Fibroblast of skin of abdomen (primary cell): ENCODE results near the gene TOR3A.

Experiments used
- DNase-seq: peaks from one replicate; pipeline ENCODE4 v3.0.0-alpha.2; 2013

TOR3A gene

GRCh38 chr1:179077396-179077795 lies 4.5 kb upstream of the TOR3A start:
- DNase-seq, result peak; percentile 20

DNA sequence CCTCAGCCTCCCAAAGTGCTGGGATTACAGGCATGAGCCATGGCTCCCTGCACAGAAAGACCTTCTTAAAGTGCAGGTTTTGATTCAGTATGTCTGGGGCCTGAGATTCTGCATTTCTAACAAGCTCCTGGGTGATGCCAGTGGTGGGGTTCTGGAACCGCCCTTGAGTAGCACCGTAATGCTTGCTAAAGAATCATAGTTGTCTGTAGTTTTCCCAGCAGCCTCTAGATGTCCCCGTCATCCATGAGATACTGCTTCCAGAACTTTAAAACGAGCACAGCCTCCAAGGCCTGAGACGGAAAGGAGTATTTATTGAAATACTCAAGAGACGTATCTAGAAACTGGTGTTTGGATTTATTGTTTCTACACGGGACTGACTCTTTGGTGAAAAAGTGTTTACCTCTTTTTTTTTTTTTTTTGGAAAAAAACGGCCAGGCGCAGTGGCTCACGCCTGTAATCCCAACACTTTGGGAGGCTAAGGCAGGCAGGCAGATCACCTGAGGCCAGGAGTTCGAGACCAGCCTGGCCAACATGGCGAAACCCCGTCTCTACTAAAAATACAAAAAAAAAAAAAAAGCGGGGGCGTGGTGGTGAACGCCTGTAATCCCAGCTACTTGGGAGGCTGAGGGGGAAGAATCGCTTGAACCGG lies 2.6 kb upstream of the TOR3A start:
- DNase-seq, result peak; percentile 76

GRCh38 chr1:179080866-179081686 lies 794 bp upstream of the TOR3A start:
- no peak for DNase-seq

- no peak for DNase-seq
These were observed 596 bp downstream of the TOR3A start for GRCh38 chr1:179082333-179082998.

- peak; percentile 31 for DNase-seq
These were observed 1.1 kb downstream of the TOR3A start for GRCh38 chr1:179082999-179083335.

- DNase-seq, result no peak
These were observed 1.7 kb downstream of the TOR3A start for GRCh38 chr1:179083533-179083932.

GRCh38 chr1:179087665-179088064 lies 5.8 kb downstream of the TOR3A start:
- DNase-seq, result peak; percentile 17

- no peak for DNase-seq
These were observed 8.1 kb downstream of the TOR3A start for GRCh38 chr1:179089827-179090482.

DNA sequence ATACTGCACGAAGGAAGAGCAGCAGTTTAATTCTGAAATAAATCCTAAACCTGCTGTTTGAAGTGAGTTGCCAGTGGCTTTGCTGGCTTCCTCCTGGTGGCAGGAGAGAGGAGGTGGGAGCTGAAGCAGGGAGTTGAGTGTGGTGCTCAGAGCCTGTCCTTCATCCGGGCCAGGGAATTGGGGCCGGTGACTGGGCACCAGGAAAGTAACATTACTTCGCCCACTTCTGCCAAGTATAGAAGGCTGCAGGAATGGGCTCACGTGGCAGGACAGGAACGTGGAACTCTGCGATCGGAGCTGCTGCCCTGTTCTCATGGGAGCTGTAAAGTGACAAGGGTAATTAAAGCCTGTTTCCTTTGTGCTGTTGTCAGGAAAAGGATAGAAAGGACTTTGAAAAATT lies 8.7 kb downstream of the TOR3A start:
- DNase-seq, result no peak

DNA sequence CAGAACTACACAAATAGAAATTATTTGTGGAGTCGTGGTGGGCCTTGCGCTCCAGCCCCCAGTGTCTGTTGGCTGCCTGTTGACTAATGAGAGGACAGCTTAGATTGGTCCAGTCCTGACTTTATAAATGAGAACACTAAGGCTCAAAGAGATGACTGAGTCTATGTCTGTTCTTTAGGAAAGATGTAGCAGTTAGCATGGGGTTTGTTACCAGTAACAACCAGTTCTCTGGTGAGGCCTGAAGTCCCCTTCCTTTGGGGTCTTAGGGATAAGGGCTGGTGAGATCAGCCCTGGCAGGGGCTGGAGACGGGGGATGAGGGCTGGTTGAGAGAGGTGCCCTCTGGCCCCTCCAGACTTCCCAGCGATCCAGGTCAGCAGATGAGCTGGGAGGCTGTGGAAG lies 9.1 kb downstream of the TOR3A start:
- DNase-seq, result no peak

- DNase-seq, result peak; percentile 45
These were observed 9.9 kb downstream of the TOR3A start for GRCh38 chr1:179091691-179092165.

DNA sequence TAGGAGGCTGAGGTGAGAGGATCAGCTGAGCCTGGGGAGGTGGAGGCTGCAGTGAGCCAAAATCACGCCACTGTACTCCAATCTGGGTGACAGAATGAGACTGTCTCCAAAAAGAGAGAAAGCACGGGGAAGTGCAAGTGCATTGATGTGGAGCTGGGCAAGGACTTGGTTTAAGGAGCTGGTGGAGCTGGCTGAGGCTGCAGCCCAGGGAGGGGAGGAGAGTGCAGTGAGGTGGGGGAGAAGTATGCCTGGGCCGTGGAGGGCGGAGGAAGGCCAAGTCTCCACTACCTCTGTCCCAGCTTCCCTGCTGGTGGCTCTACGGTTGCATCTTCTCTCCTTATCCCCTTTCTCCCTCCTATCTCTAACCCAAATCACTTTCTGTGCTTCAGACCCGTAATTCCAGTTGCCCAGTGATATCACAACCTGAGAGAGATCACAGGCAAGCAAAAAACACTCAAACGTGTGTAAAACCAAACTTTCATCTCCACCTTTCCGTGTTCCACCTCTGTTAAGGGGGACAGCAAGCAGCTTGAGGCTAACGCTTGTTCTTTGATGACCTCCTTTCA lies 11.1 kb downstream of the TOR3A start:
- no peak for DNase-seq

DNA sequence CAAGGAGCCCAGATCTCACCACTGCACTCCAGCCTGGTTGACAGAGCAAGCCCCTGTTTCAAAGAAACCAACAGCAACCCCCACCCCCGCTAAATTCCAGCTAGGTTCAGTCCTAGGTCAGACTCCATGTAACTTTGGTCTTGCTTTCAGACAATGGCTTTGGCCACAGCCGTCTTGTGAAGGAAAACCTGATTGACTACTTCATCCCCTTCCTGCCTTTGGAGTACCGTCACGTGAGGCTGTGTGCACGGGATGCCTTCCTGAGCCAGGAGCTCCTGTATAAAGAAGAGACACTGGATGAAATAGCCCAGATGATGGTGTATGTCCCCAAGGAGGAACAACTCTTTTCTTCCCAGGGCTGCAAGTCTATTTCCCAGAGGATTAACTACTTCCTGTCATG lies 12.9 kb downstream of the TOR3A start:
- DNase-seq, result no peak

DNA sequence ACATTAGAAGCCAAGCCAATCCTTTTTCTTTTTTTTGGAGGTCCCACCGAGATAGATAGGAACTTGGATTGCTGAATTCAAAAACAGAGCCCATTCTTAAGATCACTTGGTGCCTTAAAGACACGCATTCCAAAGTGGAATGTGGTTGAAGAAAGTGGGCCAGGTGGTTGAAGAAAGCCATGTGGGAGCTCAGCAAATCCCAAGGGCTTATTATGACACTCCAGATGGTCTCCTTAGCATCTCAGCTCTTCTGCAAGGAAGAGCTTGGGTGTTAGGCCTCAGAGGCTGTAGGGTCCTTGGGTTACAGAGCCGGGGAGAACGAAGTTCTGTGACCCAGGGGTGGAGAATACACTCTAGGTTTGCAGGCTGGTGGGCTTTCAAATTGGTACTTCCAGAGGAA lies 13.5 kb downstream of the TOR3A start:
- peak; percentile 12 for DNase-seq

GRCh38 chr1:179095924-179096323 lies 14.1 kb downstream of the TOR3A start:
- DNase-seq, result no peak

DNA sequence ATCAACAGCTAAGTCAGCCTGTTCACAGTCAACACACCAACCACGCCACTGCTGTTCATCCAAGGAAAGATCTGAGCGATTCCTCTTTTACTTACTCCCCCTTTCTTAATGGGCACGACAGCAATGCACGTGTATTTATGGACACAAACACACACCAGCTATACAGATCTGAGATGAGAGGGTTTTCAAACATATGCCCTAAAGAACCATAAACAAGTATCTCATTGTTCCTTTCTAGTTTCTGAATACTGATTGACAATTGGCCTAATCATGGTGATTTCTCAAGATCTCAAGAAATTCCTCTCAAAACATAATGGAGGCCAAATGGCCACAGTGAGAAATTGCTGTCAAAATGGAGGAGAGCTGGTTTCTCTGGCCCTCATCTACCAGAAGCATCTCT lies 18.0 kb downstream of the TOR3A start:
- no peak for DNase-seq

GRCh38 chr1:179101566-179101965 lies 19.7 kb downstream of the TOR3A start:
- no peak for DNase-seq

- no peak for DNase-seq
These were observed 22.1 kb downstream of the TOR3A start for GRCh38 chr1:179103999-179104398.

DNA sequence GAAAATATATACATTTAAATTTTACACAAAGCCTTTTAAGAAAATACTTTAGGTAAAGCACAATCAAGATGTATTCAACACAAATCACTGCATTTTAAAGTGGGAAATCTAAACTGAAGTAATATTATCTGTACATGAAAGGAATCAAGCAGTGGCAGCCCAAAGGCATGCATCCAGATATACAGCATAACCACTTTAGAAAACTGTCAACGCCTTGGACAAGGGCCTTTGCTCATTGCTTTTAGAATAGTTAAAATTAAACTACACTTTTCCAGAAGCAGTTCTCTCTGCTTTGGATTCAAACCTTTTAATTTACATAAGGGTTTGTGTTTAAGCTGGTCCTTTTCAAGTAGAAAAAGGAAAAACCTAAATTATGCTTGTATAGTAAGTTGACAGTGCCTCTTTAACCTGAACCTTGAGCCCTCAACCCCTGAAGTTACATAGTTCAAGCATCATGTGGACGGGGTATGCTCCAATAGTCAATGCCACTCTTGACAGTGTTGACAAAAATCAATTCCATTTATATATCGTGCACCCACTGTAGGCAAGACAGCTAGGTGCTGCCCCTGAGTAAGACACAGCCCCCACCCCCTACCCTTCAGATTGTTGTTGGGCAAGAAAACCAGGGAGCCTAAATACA lies 22.9 kb downstream of the TOR3A start:
- DNase-seq, result no peak

- DNase-seq, result no peak
These were observed 23.5 kb downstream of the TOR3A start for GRCh38 chr1:179105393-179105792.

DNA sequence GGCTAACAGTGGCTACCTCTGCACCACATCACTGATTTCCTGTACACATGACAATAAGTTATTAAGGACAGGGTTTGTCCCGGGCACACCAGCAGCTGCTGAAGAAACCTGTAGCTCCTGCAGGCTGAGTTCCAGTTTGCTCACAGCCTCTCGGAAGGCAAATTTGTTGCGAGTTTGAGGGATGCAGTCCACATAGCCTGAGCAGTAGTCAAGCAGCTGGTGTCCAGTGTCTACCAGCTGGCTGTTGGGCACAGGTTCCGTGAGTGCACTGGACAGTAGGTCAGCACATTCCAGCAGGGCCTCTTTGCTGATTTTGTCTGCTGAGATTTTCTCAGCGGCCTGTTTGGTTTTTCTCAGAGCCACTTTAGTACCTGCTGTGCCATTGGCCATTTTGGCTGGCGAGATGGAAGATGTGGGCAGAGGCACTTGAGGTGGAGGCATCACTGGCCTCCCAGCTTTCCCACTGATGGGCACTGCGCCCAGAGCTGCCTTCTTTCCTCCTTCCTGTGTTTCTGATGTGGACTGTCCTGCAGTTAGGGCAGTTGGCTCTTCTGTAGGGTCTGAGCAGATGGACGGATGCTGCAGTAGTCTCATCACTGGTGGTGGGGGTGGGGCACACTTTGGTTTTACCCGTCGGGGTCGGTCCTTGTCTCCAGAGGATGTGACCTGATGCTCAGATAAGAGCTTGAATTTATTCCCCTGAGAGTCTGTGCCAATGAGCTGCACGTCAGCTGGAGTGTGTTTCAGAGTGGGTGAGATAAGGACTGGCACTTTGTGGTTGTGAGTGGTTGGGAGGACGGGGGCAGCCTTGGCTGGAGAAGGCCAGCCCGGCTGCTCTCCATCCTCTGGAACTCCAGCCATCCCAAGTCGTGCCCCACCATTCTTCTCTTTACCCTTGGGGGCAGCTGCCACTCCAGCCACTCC lies 26.1 kb downstream of the TOR3A start:
- no peak for DNase-seq
